A549 (cell line): ENCODE results near the gene SORL1.

Experiments used
- CTCF ChIP-seq: fragments of >200 bp; sonication (Bioruptor Twin); formaldehyde crosslinking; IDR thresholded peaks from 3 replicates; pipeline ENCODE4 v1.5.1; 2016
- EP300 ChIP-seq, 2 experiments: fragments of >200 bp; sonication (Bioruptor Twin); formaldehyde crosslinking; IDR thresholded peaks; 2 replicates in 1 of 2; 3 replicates in 1 of 2; pipeline ENCODE4 v1.6.1; 2016 to 2017
- GATA3 ChIP-seq: IDR thresholded peaks from 2 replicates; pipeline ENCODE4 v1.6.1; 2012; ENCODE audit warnings: borderline replicate concordance
- RNF2 ChIP-seq: fragments of 200-600 bp; sonication (generic); IDR thresholded peaks from 2 replicates; pipeline ENCODE4 v1.6.1; 2016; ENCODE audit warnings: low read depth, mild to moderate bottlenecking, antibody characterized with exemption, moderate library complexity, borderline replicate concordance
- USF2 ChIP-seq: fragments of 450-650 bp; IDR thresholded peaks from 2 replicates; pipeline ENCODE4 v1.6.1; 2014; ENCODE audit warnings: antibody characterized with exemption

GRCh38 chr11:121550247-121551030 is 98.3 kb downstream of the SORL1 start:
- TF ChIP-seq RNF2 (no peak), CTCF (no peak), GATA3 (no peak), EP300 (IDR thresholded peaks at IDR 0.05) (no peak), USF2 (no peak)
